Keratinocyte (primary cell): ENCODE data around the gene RYR2.

ENCODE experiments used
- EZH2 ChIP-seq: IDR thresholded peaks from one replicate; pipeline ENCODE4 v1.6.1; 2012; ENCODE audit warnings: inconsistent platforms, mild to moderate bottlenecking, low read length, moderate library complexity
- TF ChIP-seq, protein P1 (sequence below), 3 experiments: IDR thresholded peaks in 1 of 3; conservative IDR thresholded peaks in 1 of 3; optimal IDR thresholded peaks in 1 of 3; 2 replicates in 2 of 3; 3 replicates in 1 of 3; pipeline versions ENCODE3 to v1.5.1; 2011; ENCODE audit warnings: low read length in 3 of 3, mild to moderate bottlenecking in 3 of 3, moderate library complexity in 2 of 3, control low read depth in 1 of 3, inconsistent platforms in 1 of 3; ENCODE audit not compliant: insufficient read depth in 2 of 3; ENCODE audit errors: extremely low read depth in 1 of 3

DNA sequence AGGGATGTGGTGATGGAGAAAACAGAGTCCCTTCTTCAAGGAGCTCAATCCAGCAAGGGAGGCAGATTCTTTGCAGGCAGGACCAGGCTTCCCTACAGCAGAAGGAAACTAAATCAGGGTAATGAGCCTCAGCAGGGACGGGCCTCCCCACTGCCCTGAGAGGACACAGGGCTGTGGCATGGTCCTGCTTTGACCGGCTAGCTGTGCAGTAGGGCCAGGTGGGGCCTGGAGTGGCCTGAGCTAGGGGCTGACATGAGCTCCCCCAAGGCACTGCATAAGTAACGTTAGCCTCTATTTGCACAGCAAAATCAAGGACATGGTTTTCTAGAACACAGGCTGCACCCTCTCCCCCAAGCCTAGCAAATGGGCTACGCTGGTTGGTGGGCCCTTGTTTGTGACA is 162.9 kb downstream of the RYR2 start:
- TF ChIP-seq, protein P1, sequence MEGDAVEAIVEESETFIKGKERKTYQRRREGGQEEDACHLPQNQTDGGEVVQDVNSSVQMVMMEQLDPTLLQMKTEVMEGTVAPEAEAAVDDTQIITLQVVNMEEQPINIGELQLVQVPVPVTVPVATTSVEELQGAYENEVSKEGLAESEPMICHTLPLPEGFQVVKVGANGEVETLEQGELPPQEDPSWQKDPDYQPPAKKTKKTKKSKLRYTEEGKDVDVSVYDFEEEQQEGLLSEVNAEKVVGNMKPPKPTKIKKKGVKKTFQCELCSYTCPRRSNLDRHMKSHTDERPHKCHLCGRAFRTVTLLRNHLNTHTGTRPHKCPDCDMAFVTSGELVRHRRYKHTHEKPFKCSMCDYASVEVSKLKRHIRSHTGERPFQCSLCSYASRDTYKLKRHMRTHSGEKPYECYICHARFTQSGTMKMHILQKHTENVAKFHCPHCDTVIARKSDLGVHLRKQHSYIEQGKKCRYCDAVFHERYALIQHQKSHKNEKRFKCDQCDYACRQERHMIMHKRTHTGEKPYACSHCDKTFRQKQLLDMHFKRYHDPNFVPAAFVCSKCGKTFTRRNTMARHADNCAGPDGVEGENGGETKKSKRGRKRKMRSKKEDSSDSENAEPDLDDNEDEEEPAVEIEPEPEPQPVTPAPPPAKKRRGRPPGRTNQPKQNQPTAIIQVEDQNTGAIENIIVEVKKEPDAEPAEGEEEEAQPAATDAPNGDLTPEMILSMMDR (optimal IDR thresholded peaks at IDR 0.05 in 1 of 3, IDR thresholded peaks at IDR 0.05 in 1 of 3, conservative IDR thresholded peaks at IDR 0.05 in 1 of 3; ENCODE audit: extremely low read depth in 1 of 3, insufficient read depth in 2 of 3, low read length in 3 of 3): no peak
- TF ChIP-seq EZH2: no peak
